Tibial artery (tissue), 4 donors: ENCODE results near the gene ELL.

Experiments used
- DNase-seq, 2 donors: peaks; one replicate each; pipeline ENCODE4 v3.0.0-alpha.2; 2019
- H3K27ac ChIP-seq, 2 donors: fragments of 200-600 bp; sonication (generic) in 1 of 2; 1 replicate in 1 of 2; 2 replicates in 1 of 2; pipeline ENCODE4 v1.5.1; 2018 to 2019; ENCODE audit warnings: mild to moderate bottlenecking in 1 of 2
- H3K27me3 ChIP-seq, 2 donors: fragments of 200-600 bp; sonication (generic) in 1 of 2; one replicate each; pipeline versions ENCODE4 v1.5.1 to v1.6.0; 2016 to 2019
- H3K36me3 ChIP-seq, 3 donors: fragments of 200-600 bp; sonication (generic) in 2 of 3; one replicate each; pipeline ENCODE4 v1.5.1; 2016 to 2019; ENCODE audit warnings: mild to moderate bottlenecking in 2 of 3
- H3K4me1 ChIP-seq, 4 donors: fragments of 200-600 bp; sonication (generic) in 2 of 4; 1 replicate in 3 of 4; 2 replicates in 1 of 4; pipeline ENCODE4 v1.5.1; 2016 to 2019
- H3K4me3 ChIP-seq, 2 donors: fragments of 200-600 bp; sonication (generic) in 1 of 2; 1 replicate in 1 of 2; 2 replicates in 1 of 2; pipeline ENCODE4 v1.5.1; 2018 to 2019; ENCODE audit warnings: mild to moderate bottlenecking in 2 of 2
- H3K9me3 ChIP-seq, 3 donors: fragments of 200-600 bp; sonication (generic) in 1 of 3; one replicate each; pipeline ENCODE4 v1.5.1; 2016 to 2019
- CTCF ChIP-seq, 2 experiments: fragments of 200-600 bp in 1 of 2; fragments of 450-650 bp in 1 of 2; IDR thresholded peaks; one replicate each; pipeline ENCODE4 v1.5.1; 2017 to 2019; ENCODE audit warnings: antibody characterized with exemption in 2 of 2, mild to moderate bottlenecking in 1 of 2, moderate library complexity in 1 of 2
- intact Hi-C: fragments of 100-400 bp; cut with DNase I; formaldehyde crosslinking; loops from one replicate; pipeline ENCODE4 v1.15.0; 2023; ENCODE audit warnings: low total_unique reads

Gene ELL

GRCh38 chr19:18520848-18521691, 800 bp downstream of the ELL start:
- Histone ChIP-seq H3K27me3 (no peaks in the 10 kb centered on the region), H3K9me3 (no peaks in the 10 kb centered on the region), H3K36me3 (no peaks in the 10 kb centered on the region), H3K27ac (peak overlapping the region; percentile 95 to 99), H3K4me1 (peaks cover 0 to 26% (median 13%) of the 10 kb centered on the region in 4 donors), H3K4me3 (peak overlapping the region; percentile 94 to 98)
- intact Hi-C loops, result loop anchor here (5.0 kb wide), 1 partner anchor 54 kb away; no protein-coding TSS in a partner anchor
- DNase-seq, result peak in 1 of 2 donors; percentile 59
- TF ChIP-seq CTCF (IDR thresholded peaks at IDR 0.05), result no peak

- peak; percentile 22 to 44 for TF ChIP-seq CTCF (IDR thresholded peaks at IDR 0.05)
- Histone ChIP-seq H3K4me3 (peak overlapping the region; percentile 94 to 98), H3K27ac (peak overlapping the region; percentile 95 to 99), H3K36me3 (no peaks in the 10 kb centered on the region), H3K4me1 (peaks cover 0 to 35% (median 19%) of the 10 kb centered on the region in 4 donors), H3K9me3 (no peaks in the 10 kb centered on the region), H3K27me3 (no peaks in the 10 kb centered on the region)
- intact Hi-C loops, result loop anchor here (5.0 kb wide), 1 partner anchor 53 kb away; no protein-coding TSS in a partner anchor
- peak in 1 of 2 donors; percentile 58 for DNase-seq
Observed at GRCh38 chr19:18519962-18520847, 1.7 kb downstream of the ELL start.

- no peaks in the 10 kb centered on the region for H3K9me3 ChIP-seq
- no peak for DNase-seq
- peak overlapping the region in 1 of 2 donors; percentile 95 for H3K27ac ChIP-seq
- no peaks in the 10 kb centered on the region for H3K27me3 ChIP-seq
- H3K36me3 ChIP-seq, result no peaks in the 10 kb centered on the region
- peaks cover 0 to 51% (median 32%) of the 10 kb centered on the region in 4 donors for H3K4me1 ChIP-seq
- intact Hi-C loops, result no loop called here
- TF ChIP-seq CTCF (IDR thresholded peaks at IDR 0.05), result no peak
- H3K4me3 ChIP-seq, result no peak overlapping the region
Observed at GRCh38 chr19:18518639-18519038, 3.2 kb downstream of the ELL start.

GRCh38 chr19:18517606-18518005, 4.3 kb downstream of the ELL start:
- Histone ChIP-seq H3K4me1 (peaks cover 0 to 61% (median 41%) of the 10 kb centered on the region in 4 donors), H3K27me3 (no peaks in the 10 kb centered on the region), H3K36me3 (no peaks in the 10 kb centered on the region), H3K4me3 (no peak overlapping the region), H3K9me3 (no peaks in the 10 kb centered on the region), H3K27ac (no peak overlapping the region)
- intact Hi-C loops, result no loop called here
- no peak for DNase-seq
- no peak for TF ChIP-seq CTCF (IDR thresholded peaks at IDR 0.05)

GRCh38 chr19:18515959-18516358, 5.9 kb downstream of the ELL start:
- no peak for TF ChIP-seq CTCF (IDR thresholded peaks at IDR 0.05)
- intact Hi-C loops, result no loop called here
- no peak for DNase-seq

More at GRCh38 chr19:18515959-18516358, 5.9 kb downstream of the ELL start:
- Histone ChIP-seq H3K27me3 (no peaks in the 10 kb centered on the region), H3K27ac (peak overlapping the region in 1 of 2 donors; percentile 61), H3K36me3 (no peaks in the 10 kb centered on the region), H3K9me3 (no peaks in the 10 kb centered on the region), H3K4me1 (peaks cover 0 to 72% (median 43%) of the 10 kb centered on the region in 4 donors), H3K4me3 (no peak overlapping the region)
